CD4-positive, alpha-beta T cell treated with Interleukin-15 for 4 hours (primary cell): ENCODE results near the gene KMT2D.
"Not testable (repeated sequence)": the region's sequence is repeated elsewhere in the genome, so short reads cannot be mapped to it uniquely, and the experiment has no call there.

Experiments
- DNase-seq: peaks from one replicate; pipeline ENCODE4 v3.0.0-alpha.2; 2020; ENCODE audit warnings: low spot score

The KMT2D gene

GRCh38 chr12:49088150-49088931 is 27.7 kb upstream of the KMT2D start:
- DNase-seq: peak; percentile 78

GRCh38 chr12:49086116-49086515 is 25.5 kb upstream of the KMT2D start:
- no peak for DNase-seq

- no peak for DNase-seq
Measured at GRCh38 chr12:49084438-49084837, 23.8 kb upstream of the KMT2D start.

- DNase-seq: no peak
Measured at GRCh38 chr12:49079793-49080192, 19.2 kb upstream of the KMT2D start.

- no peak for DNase-seq
Measured at GRCh38 chr12:49070971-49071370, 10.4 kb upstream of the KMT2D start.

GRCh38 chr12:49069507-49070346 is 9.1 kb upstream of the KMT2D start, which contains the start of gene RHEBL1:
Gene RHEBL1, minus strand, starts transcription at chr12:49069979. Its CDS starts 194 bp downstream, at chr12:49069785.
- DNase-seq: peak; percentile 99

- no peak for DNase-seq
Measured at GRCh38 chr12:49068879-49069506, 8.4 kb upstream of the KMT2D start.

GRCh38 chr12:49066120-49066519 is 5.5 kb upstream of the KMT2D start:
- no peak for DNase-seq

- DNase-seq: no peak
Measured at GRCh38 chr12:49064767-49065152, 4.2 kb upstream of the KMT2D start.

GRCh38 chr12:49061916-49062315 is 1.3 kb upstream of the KMT2D start:
- DNase-seq: not testable (repeated sequence)

- DNase-seq: no peak
Measured at GRCh38 chr12:49061157-49061650, 610 bp upstream of the KMT2D start.

- DNase-seq: no peak
Measured at GRCh38 chr12:49059299-49060171, 1.1 kb downstream of the KMT2D start.

- no peak for DNase-seq
Measured at GRCh38 chr12:49059045-49059298, 1.6 kb downstream of the KMT2D start.

- DNase-seq: no peak
Measured at GRCh38 chr12:49058366-49059044, 2.1 kb downstream of the KMT2D start.

- no peak for DNase-seq
Measured at GRCh38 chr12:49057888-49058287, 2.7 kb downstream of the KMT2D start.

GRCh38 chr12:49055978-49056754 is 4.4 kb downstream of the KMT2D start:
- peak; percentile 73 for DNase-seq

GRCh38 chr12:49055092-49055491 is 5.5 kb downstream of the KMT2D start:
- no peak for DNase-seq

GRCh38 chr12:49054524-49054923 is 6.1 kb downstream of the KMT2D start:
- no peak for DNase-seq

- no peak for DNase-seq
Measured at GRCh38 chr12:49054096-49054495, 6.5 kb downstream of the KMT2D start.

- DNase-seq: no peak
Measured at GRCh38 chr12:49052451-49053208, 8.0 kb downstream of the KMT2D start.
